GM19455 (cell line): ENCODE measurements around the gene TAF4B.
A peak's percentile ranks its signal among the peaks of the same experiment; 100 is the strongest.

Source experiments
- ATAC-seq: cut with Tn5 transposase; IDR thresholded peaks from one replicate; pipeline ENCODE4 v1.9.1; 2021; ENCODE audit not compliant: unreplicated experiment

The TAF4B gene

DNA sequence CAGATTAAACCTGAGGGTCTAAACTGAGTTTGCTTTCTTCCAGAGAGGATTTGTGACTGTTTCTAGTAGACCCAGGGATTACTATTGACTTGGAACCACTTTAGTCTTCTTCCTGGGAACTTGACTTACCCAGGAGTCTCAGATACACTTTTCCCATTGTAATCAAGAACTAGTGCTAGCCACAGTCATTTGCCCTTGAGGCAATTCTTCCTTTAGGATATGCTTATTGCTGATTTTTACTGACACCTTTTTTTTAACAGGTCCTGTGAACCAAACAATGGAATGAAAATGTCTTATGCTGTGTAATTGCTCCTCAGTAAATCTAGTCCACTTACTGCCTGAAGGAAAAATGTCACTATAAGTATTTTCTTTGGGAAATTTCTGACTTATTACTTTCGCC lies 78.3 kb downstream of the TAF4B start:
- ATAC-seq, result no peak

GRCh38 chr18:26307161-26307773 lies 81.0 kb downstream of the TAF4B start:
- ATAC-seq, result peak; percentile 68

GRCh38 chr18:26309281-26309680 lies 83.0 kb downstream of the TAF4B start:
- ATAC-seq, result no peak

DNA sequence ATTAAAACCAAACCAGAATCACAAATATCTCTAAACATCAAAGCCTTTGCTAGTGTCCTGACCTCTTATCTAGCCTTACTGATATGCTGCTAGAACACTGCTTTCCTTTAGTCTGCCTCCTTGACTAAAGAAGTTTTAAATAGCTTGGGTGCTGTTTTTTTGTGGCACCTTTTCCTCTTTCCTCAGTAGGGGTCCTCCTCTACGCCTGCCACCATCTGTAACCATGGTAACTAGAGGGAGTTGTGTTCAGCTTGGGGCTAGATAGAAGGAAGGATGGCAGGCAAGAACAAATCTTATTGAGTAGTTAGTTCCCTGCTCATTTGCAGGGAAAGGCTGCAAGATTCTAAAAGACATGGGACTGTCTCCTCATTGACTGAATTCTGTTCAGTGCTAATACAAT lies 86.0 kb downstream of the TAF4B start:
- ATAC-seq, result no peak

GRCh38 chr18:26317398-26317797 lies 91.2 kb downstream of the TAF4B start:
- ATAC-seq, result no peak

GRCh38 chr18:26320686-26321085 lies 94.4 kb downstream of the TAF4B start:
- ATAC-seq, result no peak

DNA sequence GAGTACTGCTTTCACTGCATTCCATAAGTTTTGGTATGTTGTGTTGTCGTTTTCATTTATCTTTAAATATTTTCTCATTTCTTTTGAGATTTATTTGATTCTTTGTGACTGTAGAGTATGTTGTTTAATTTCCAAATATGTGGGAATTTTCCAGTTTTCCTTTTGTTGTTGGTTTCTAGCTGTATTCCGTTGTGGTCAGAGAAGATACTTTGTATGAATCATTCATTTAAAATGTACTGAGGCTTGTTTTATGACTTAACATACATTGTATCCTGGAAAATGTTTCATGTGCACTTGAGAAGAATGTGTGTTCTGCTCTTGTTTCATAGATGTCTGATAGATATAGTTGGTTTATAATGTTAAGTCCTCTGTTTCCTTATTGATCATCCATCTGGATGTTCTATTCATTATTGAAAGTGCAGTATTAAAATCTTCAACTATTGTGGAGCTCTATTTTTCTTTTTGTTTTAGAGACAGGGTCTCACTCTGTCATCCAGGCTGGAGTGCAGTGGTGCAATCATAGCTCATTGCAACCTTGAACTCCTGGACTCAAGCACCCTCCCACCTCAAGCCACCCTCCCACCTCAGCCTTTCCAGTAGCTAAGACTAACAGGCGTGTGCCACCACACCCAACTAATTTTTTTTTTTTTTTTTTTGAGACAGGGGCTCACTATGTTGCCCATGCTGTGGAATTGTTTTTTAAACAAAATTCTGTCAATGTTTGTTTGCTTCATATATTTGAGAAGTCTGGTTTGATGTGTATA lies 96.8 kb downstream of the TAF4B start:
- no peak for ATAC-seq

- no peak for ATAC-seq
Measured at GRCh38 chr18:26325771-26326170, 99.5 kb downstream of the TAF4B start.

GRCh38 chr18:26327062-26327461 lies 100.8 kb downstream of the TAF4B start:
- no peak for ATAC-seq

GRCh38 chr18:26332991-26333390 lies 106.7 kb downstream of the TAF4B start:
- ATAC-seq, result no peak

DNA sequence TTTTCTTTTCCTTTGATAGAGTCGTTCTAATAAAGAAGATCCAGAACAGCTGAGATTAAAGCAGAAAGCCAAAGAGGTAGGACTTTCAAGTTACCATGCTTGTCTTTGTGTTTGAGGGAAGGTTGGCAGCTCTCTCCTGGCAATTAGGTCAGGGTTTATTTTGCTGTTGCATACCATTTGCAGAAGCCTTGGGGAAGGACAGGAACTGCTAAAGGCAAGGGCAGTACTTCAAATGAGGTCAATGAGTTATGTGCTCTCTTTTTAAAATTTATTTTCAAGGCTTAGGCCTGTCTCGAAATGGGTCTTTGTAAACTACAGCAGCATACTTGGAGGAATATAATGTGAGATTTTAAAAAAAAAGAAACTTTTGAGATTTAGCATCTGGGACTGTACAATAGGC lies 108.9 kb downstream of the TAF4B start:
- no peak for ATAC-seq

GRCh38 chr18:26335571-26336487 lies 109.6 kb downstream of the TAF4B start:
- no peak for ATAC-seq

DNA sequence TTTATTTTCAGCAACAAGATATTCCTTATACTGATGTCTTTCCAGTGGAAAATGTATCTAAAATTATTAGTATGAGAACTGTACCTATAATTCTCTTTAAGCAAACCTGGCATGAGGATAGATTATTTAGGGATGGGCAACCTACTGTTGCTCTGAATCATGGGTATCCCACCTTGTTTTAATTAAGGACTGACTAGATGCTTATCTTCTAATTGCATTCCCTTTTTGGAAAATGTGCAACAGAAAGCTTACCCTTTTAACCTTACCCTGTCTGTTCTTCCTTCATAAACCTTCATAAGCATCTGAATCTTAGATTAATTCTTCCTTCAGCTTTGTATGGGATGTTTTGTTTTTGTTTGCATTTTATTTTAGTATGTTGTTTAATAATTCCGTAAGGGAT lies 110.3 kb downstream of the TAF4B start:
- ATAC-seq, result no peak

DNA sequence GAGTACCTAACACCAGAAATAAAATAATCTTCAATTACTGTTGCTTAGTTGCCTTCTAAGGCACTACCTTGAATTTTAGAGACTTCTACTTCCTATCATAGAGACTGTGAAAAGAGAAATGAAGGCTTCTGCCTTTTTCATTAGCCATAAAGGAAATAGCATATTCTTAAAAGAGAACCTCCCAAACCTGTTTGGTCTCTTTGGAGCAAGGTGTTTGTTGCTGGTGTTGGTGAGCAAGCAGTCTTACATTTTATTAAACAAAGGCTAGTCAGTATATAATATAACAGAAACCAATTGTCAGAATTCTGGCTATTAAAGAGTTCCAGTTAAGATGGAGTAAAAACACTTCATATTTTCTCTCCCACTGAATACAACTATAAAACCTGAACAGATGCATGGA lies 116.4 kb downstream of the TAF4B start:
- no peak for ATAC-seq

GRCh38 chr18:26350961-26351360 lies 124.7 kb downstream of the TAF4B start:
- ATAC-seq, result no peak

GRCh38 chr18:26356045-26356785 lies 130.0 kb downstream of the TAF4B start:
- ATAC-seq, result peak; percentile 63

DNA sequence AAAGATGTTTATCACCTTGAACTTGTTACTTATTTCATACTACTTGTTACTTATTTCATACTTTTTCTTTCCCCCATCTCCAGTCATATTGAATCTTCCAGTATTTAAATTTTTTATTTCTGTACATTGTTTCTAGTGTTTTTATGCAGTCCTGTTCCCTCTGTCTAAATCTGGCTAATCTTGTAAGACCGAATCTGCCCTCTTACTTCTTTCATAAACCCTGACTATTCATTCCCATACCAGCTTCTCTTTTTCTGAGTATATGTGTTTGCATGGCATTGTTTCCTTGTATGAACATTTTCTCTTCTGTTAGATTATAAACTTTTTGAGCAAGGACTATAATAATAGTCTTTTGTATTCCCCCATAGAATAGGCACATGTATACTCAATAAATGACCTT lies 131.7 kb downstream of the TAF4B start:
- no peak for ATAC-seq

- ATAC-seq, result no peak
Measured at GRCh38 chr18:26362021-26362420, 135.8 kb downstream of the TAF4B start.

DNA sequence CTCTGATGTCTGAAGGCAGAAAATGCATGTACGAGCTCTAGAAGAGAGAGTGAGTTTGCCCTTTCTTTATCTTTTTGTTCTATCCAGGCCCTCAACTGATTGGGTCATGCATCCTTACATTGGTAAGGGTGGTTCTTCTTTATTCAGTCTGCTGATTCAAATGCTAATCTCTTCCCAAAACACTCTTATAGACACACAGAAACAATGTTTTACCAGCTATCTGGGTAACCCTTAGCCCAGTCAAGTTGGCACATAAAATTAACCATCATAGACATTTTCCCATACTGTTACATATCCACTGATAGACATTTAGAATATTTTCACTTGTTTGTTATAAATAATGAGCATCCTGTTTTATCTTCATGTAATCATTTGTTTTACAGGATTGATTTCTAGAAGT lies 141.2 kb downstream of the TAF4B start:
- ATAC-seq, result no peak

DNA sequence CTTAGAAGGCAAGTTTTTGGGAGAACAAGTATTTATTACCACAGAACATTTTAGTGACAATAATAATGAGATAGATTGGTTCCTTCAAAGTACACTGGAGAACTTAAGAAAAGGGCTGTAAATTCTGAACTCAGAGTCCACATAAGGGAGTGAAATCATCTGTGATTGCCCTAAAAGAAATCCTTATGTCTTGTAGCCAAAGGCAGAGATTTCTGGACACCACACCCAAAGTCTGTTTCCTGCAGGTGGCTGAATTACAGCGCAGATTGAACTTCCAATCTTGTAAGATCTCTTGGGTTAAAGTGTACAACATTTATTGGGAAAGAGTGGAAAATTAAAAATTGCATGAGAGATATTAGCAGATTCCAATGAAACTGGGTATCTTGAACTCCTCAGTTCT lies 143.8 kb downstream of the TAF4B start:
- ATAC-seq, result no peak

- ATAC-seq, result no peak
Measured at GRCh38 chr18:26376105-26376504, 149.9 kb downstream of the TAF4B start.
